ENCODE results near the gene PTOV1.
A peak's percentile ranks its signal among the peaks of the same experiment; 100 is the strongest.

The PTOV1 gene

DNA sequence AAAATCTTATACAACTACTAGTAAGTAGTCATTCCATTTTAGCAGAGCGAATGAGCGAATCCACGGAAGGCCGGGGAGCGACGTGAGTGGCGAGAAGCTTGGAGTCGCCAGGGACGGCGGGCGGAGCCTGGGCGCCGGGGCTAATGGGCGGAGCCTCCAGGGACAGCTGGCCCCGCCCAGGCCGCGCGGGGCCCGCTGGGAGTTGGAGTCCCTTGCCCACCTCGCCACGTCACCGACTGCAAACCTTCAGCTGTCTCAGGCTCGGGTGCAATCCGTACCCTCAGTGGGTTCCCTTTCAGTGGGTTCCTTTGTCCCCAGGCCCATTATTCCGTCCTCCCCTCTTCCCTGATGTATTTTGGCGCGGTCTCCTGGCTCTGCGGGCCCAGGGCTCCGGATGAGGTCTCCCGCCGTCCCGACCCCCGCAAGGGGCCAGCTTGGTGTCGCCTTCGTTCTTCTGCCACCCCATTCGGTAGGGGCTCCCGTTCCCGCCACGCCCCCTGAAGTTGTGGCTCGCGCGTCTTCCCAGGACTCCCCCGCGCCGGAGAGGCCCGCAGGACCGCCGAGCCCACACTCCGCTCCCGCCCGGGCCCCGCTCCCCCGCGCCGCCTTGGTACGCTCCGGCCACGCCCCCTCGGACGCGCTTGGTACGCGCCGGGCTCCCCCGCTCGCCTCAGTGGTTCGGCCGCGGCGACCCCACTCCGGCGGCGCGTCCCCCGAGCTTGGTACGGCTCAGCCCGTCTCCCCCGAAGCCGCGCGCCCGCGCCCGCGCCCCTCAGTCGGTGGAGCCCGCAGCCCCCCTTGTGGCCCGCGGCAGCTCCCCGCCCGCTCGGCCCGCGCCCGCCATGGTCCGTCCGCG lies at the start of gene PTOV1:
TSS of gene PTOV1 (plus strand) at position 673 of the 856 bp plus-strand sequence.
- peaks cover 19% of the 10 kb centered on the region for H3F3A ChIP-seq (ENCODE audit: insufficient read depth, low read length)
- H3K36me3 ChIP-seq (replicated peaks; ENCODE audit: insufficient read depth, low read length): no peaks in the 10 kb centered on the region
- DNase-seq: peak; percentile 91
- H3K4me1 ChIP-seq (ENCODE audit: low read length): peaks cover 15% of the 10 kb centered on the region
- H3K27ac ChIP-seq (ENCODE audit: low read length): peak within 1 kb of the TSS; percentile 96
- TF ChIP-seq, protein P1, sequence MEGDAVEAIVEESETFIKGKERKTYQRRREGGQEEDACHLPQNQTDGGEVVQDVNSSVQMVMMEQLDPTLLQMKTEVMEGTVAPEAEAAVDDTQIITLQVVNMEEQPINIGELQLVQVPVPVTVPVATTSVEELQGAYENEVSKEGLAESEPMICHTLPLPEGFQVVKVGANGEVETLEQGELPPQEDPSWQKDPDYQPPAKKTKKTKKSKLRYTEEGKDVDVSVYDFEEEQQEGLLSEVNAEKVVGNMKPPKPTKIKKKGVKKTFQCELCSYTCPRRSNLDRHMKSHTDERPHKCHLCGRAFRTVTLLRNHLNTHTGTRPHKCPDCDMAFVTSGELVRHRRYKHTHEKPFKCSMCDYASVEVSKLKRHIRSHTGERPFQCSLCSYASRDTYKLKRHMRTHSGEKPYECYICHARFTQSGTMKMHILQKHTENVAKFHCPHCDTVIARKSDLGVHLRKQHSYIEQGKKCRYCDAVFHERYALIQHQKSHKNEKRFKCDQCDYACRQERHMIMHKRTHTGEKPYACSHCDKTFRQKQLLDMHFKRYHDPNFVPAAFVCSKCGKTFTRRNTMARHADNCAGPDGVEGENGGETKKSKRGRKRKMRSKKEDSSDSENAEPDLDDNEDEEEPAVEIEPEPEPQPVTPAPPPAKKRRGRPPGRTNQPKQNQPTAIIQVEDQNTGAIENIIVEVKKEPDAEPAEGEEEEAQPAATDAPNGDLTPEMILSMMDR (IDR thresholded peaks at IDR 0.05; ENCODE audit: low read length): no peak
- TF ChIP-seq EZH2 (optimal IDR thresholded peaks at IDR 0.05; ENCODE audit: low read depth, low read length): no peak
- no peak for TF ChIP-seq EZH2phosphoT487 (IDR thresholded peaks at IDR 0.05; ENCODE audit: low read length)
- peak within 1 kb of the TSS; percentile 92 for H2AFZ ChIP-seq (ENCODE audit: low read length)
- H4K20me1 ChIP-seq (ENCODE audit: insufficient read depth, low read length): no peaks in the 10 kb centered on the region; the same call in 1 of the 2 replicates
- H3K79me2 ChIP-seq (ENCODE audit: low read length): peaks cover 32% of the 10 kb centered on the region
- H3K4me2 ChIP-seq (ENCODE audit: low read depth, low read length): peak within 1 kb of the TSS; percentile 86
- no peaks in the 10 kb centered on the region for H3K9me3 ChIP-seq (replicated peaks; ENCODE audit: insufficient read depth, low read length)
- H3K4me3 ChIP-seq (ENCODE audit: low read length): peak within 1 kb of the TSS; percentile 91
- no peaks in the 10 kb centered on the region for H3K27me3 ChIP-seq (replicated peaks; ENCODE audit: insufficient read depth, low read length)
- H3K9me2 ChIP-seq (replicated peaks; ENCODE audit: insufficient read depth, low read length): no peaks in the 10 kb centered on the region
- peak within 1 kb of the TSS; percentile 100 for H3K9ac ChIP-seq (ENCODE audit: low read length)

DNA sequence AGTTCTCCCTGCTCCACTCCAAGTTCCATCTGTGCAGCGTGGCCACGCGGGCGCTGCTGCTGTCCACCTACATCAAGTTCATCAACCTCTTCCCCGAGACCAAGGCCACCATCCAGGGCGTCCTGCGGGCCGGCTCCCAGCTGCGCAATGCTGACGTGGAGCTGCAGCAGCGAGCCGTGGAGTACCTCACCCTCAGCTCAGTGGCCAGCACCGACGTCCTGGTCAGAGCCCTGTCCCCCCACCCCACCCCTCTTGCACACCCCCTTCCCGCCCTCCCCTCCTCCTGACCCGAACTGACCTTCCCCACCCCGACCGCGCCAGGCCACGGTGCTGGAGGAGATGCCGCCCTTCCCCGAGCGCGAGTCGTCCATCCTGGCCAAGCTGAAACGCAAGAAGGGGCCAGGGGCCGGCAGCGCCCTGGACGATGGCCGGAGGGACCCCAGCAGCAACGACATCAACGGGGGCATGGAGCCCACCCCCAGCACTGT lies 49.5 kb upstream of the PTOV1 start:
- Histone ChIP-seq H3K27ac (ENCODE audit: low read length) (no peak overlapping the region), H3K27me3 (replicated peaks; ENCODE audit: insufficient read depth, low read length) (no peaks in the 10 kb centered on the region), H3K9ac (ENCODE audit: low read length) (no peak overlapping the region), H3K4me3 (ENCODE audit: low read length) (no peak overlapping the region), H3K4me2 (ENCODE audit: low read depth, low read length) (no peak overlapping the region), H3K79me2 (ENCODE audit: low read length) (no peaks in the 10 kb centered on the region), H3K36me3 (replicated peaks; ENCODE audit: insufficient read depth, low read length) (no peaks in the 10 kb centered on the region), H3K9me3 (replicated peaks; ENCODE audit: insufficient read depth, low read length) (no peaks in the 10 kb centered on the region), H3K9me2 (replicated peaks; ENCODE audit: insufficient read depth, low read length) (no peaks in the 10 kb centered on the region), H3F3A (ENCODE audit: insufficient read depth, low read length) (no peaks in the 10 kb centered on the region), H4K20me1 (ENCODE audit: insufficient read depth, low read length) (no peaks in the 10 kb centered on the region), H3K4me1 (ENCODE audit: low read length) (no peaks in the 10 kb centered on the region), H2AFZ (ENCODE audit: low read length) (no peak overlapping the region)
- TF ChIP-seq EZH2phosphoT487 (IDR thresholded peaks at IDR 0.05; ENCODE audit: low read length) (no peak), EZH2 (optimal IDR thresholded peaks at IDR 0.05; ENCODE audit: low read depth, low read length) (no peak)
- TF ChIP-seq, protein P1 (IDR thresholded peaks at IDR 0.05; ENCODE audit: low read length): no peak
- DNase-seq: no peak

DNA sequence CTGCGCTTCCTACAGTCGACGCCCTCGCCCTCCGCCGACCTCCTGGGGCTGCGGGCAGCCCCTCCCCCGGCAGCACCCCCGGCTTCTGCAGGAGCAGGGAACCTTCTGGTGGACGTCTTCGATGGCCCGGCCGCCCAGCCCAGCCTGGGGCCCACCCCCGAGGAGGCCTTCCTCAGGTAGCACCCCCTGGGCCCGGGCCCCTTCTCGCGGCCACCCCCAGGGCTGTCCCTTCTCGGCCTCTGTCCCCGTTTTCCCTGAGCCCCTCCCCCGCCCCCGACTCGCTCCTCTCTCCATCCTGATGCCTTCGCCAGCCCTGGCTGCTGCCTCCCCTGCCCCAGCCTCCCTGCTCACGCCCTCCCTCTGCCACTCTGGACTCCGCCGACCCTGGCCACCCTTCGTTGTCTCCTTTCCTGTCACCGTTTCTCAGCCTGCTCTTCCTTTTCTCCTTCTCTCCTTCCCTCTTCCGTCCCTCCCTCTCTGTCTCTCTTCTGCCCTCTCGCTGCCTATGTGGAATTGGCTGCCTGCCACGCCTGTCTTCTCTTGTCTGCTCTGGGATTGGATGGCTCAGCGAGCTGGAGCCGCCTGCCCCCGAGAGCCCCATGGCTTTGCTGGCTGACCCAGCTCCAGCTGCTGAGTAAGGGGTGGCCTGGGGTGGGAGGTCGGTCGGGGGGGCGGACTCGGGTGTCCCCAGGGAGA lies 48.8 kb upstream of the PTOV1 start:
- Histone ChIP-seq H3K4me2 (ENCODE audit: low read depth, low read length) (no peak overlapping the region), H3K9me2 (replicated peaks; ENCODE audit: insufficient read depth, low read length) (no peaks in the 10 kb centered on the region), H3K9me3 (replicated peaks; ENCODE audit: insufficient read depth, low read length) (no peaks in the 10 kb centered on the region), H3K4me1 (ENCODE audit: low read length) (no peaks in the 10 kb centered on the region), H3K27ac (ENCODE audit: low read length) (no peak overlapping the region), H3K79me2 (ENCODE audit: low read length) (no peaks in the 10 kb centered on the region), H3K9ac (ENCODE audit: low read length) (no peak overlapping the region), H2AFZ (ENCODE audit: low read length) (no peak overlapping the region), H3K27me3 (replicated peaks; ENCODE audit: insufficient read depth, low read length) (no peaks in the 10 kb centered on the region), H3F3A (ENCODE audit: insufficient read depth, low read length) (no peaks in the 10 kb centered on the region), H3K4me3 (ENCODE audit: low read length) (no peak overlapping the region), H4K20me1 (ENCODE audit: insufficient read depth, low read length) (no peaks in the 10 kb centered on the region), H3K36me3 (replicated peaks; ENCODE audit: insufficient read depth, low read length) (no peaks in the 10 kb centered on the region)
- DNase-seq: no peak
- TF ChIP-seq EZH2phosphoT487 (IDR thresholded peaks at IDR 0.05; ENCODE audit: low read length) (no peak), EZH2 (optimal IDR thresholded peaks at IDR 0.05; ENCODE audit: low read depth, low read length) (no peak)
- TF ChIP-seq, protein P1 (IDR thresholded peaks at IDR 0.05; ENCODE audit: low read length): no peak

All from MM.1S (cell line).